OCI-M1 (cell line): ENCODE measurements around the gene ACTN2.
"Not testable (repeated sequence)": the region's sequence is repeated elsewhere in the genome, so short reads cannot be mapped to it uniquely, and the experiment has no call there.

Source experiments
- DNase-seq: peaks from one replicate; lab custom pipeline; 2025; lab: John Stamatoyannopoulos, UW

The ACTN2 gene

GRCh38 chr1:236685917-236686814 lies at the start of gene ACTN2:
Gene ACTN2, plus strand, starts transcription at chr1:236686499. Its CDS starts 175 bp downstream, at chr1:236686674.
- peak; percentile 55 for DNase-seq

GRCh38 chr1:236638945-236639344 lies 47.4 kb upstream of the ACTN2 start:
- DNase-seq = no peak

- no peak for DNase-seq
These were observed 46.6 kb upstream of the ACTN2 start for GRCh38 chr1:236639686-236640085.

- no peak for DNase-seq
These were observed 43.5 kb upstream of the ACTN2 start for GRCh38 chr1:236642763-236643162.

- DNase-seq = no peak
These were observed 41.2 kb upstream of the ACTN2 start for GRCh38 chr1:236645016-236645680.

- DNase-seq = no peak
These were observed 31.8 kb upstream of the ACTN2 start for GRCh38 chr1:236654511-236654910.

DNA sequence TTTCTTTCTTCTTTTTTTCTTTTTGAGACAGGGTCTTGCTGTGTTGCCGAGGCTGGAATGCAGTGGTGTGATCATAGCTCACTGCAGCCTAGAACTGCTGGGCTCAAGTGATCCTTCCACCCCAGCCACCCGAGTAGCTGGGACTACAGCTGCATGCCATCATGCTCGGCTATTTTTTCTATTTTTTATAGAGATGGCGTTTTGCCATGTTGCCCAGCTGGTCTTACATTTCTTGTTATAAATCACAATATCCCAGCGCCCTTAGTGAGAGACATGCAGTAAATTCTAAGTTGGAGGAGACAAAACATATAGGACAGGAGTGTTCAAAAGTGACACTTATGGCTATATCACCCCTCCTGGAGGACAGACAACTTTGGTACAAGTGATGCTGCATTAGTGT lies 31.3 kb upstream of the ACTN2 start:
- no peak for DNase-seq

GRCh38 chr1:236657398-236657797 lies 28.9 kb upstream of the ACTN2 start:
- no peak for DNase-seq

DNA sequence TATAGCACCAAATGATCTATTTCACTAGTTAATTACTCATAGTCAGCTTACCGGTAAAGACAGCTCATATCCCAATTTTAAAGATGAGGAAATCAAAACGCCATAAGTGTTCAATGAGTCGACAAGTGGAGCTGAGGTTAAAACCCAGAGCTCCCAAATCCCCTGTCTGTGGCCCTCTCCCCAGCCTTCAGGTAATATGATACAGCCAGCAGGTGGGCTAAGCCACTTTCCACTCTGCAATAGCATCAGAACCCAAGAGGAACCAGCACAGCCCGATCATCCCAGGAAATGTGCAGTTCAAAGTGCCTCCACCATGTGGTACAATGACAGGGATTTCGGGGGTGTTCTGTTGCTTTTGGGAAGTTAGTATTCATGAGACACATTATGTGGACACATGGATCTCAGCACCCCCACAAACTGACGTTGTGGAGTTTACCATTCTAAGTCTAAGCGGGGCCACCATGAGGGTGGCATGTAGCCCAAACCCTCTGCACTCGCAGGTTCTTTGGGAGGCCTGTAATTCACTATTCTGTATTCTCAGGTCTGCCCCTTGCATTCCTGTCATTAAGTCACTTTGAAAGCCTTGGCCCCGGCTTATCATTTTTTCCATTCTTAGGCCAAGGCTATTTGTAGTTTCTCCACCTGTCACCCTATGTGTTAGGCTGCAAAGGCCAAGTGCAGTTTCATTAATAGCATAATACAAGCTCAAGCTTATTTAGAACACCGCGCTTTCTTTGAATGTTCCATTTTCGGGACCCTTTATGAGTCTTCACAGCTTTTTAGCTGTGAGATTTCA lies 26.3 kb upstream of the ACTN2 start:
- DNase-seq = no peak

- DNase-seq = peak; percentile 31
These were observed 22.4 kb upstream of the ACTN2 start for GRCh38 chr1:236663934-236664333.

DNA sequence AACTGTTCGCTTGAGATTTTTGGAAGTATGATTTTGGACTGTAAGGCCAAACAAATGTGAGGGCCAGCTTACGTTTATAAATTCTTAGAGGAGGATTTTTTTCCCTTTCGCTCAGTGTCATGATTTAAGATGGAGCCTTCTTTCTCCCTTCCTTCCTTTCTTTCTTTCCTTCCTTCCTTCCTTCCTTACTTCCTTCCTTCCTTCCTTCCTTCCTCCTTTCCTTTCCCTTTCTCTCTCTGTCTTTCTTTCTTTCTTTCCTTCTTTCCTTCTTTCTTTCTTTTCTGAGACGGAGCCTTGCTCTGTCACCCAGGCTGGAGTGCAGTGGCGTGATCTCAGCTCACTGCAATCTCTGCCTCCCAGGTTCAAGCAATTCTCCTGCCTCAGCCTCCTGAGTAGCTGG lies 17.4 kb upstream of the ACTN2 start:
- not testable (repeated sequence) for DNase-seq

DNA sequence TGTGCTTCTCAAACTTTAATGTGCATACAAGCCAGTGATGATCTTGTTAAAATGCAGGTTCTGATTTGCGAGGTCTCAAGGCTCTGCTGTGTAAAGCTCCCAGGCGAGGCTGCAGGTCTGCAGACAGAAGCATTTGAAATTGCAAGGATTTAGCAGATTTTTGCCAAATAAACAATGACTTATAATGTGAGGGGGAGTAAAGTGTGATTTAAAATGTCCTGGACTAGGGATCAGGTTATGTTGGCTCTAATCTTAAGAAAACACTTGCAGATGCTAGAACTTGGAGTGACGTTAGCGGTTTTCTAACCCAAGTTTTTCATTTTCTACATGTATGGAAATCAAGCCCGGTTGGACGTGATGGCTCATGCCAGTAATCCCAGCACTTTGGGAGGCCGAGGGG lies 16.2 kb upstream of the ACTN2 start:
- no peak for DNase-seq

DNA sequence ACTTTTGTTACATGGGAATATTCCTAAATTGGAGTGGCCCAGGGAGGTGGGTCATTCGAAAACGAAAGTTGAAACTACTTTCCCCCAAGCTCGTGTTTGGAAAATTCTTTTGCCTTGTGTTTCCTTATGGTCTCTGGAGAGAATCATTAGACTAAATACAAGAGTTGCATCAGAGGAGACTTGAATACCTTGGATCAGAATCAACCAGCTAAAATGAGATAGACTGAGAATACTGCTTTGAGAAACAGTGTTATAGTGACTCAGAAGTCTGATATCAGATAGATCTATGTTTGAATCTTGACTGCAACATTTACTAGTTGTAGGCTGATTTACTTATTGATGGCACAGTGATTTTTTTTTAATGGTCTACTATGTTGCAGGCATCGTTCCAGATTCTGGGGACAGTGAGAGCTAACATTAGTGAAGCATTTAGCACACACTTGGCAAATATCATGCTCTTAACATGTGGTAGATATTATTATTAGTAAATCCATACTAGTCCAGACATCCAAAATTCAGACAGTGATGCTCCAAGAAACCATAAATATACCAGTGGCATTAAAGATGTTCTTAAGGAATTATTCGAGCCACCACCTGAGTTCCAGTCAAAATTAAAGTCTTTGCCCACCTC lies 12.9 kb upstream of the ACTN2 start:
- DNase-seq = no peak

- peak; percentile 55 for DNase-seq
These were observed 8.6 kb upstream of the ACTN2 start for GRCh38 chr1:236677641-236678235.

GRCh38 chr1:236681219-236681618 lies 5.1 kb upstream of the ACTN2 start:
- no peak for DNase-seq

GRCh38 chr1:236685205-236685916 lies 938 bp upstream of the ACTN2 start:
- no peak for DNase-seq

- no peak for DNase-seq
These were observed 489 bp downstream of the ACTN2 start for GRCh38 chr1:236686815-236687160.

DNA sequence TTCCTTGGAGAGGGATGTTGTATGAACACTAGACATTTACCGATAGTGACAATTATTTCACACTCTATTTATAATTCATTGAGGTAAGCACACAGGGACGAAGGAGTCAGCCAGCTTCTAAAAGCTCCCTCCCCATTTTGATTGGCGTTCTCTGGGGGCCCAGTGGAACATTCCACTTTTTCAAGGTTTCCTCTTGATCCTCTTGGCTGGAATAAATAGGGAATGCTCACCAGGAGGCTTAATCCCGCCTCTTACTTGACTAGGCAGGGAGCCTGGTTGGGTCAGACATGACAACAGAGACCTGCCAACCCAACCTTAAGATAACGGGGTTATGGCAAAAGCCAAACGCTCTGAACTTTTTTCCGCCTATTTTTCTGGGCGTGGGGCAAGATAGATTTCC lies 974 bp downstream of the ACTN2 start:
- DNase-seq = no peak

DNA sequence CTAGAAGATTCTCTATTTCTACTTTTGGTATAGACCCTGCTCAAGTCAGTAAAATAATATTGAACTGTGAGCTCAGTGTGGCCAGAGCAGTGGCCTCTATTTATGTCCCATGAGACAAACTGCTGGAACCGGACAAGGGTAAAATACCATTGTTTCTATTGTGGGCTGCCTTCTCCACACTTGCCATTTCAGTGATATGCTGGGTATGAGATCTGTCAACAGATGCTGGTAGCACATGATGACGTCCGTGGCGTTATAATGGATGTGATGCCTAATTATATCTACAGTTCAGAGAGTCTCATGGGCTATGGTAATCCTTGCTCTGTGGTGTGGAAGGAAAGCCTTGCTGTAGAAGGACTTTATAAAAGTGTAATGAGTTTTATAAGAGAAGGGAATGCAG lies 2.4 kb downstream of the ACTN2 start:
- no peak for DNase-seq

DNA sequence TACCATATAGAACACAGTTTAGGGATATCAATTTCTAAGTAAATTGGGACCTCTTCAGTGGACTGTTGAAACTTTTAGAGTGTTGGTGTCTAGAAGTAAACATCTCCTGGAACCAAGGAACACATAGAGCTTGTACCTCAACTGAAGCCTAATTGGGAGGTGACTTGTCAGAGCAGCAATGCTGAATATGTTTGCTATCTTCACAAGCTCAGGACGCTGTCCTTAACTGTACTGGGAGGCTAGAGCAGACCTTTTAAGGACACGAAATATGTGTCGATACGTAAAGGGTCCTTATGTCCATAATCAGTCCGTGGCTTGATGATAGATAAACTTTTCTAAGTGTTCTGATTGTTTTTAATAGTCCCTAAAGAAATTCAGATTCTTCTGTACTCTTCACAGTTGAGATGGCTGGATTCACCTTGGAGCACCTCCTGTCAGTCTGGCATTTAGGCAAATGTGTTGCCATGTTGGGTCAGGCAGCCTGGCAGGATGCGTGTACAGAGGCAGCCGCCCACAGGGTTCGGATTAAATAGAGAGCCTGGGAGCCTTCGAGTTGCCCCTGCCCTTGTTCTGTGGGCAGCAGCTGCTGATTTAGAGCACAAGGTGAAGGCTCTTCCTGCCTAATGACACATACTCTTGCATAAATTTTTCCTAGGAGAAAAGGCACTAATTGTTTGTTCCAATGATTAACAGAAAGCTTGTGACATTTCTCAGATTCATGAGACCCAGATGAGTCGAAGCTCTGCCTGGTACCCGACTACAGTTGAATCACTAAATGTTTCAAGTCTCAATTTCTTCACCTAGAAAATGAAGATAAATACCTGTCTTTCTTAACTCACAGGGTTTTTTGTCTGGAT lies 3.6 kb downstream of the ACTN2 start:
- DNase-seq = no peak
